GM19372 (cell line): ENCODE data around the gene NRCAM.

Experiments used
- ATAC-seq: cut with Tn5 transposase; IDR thresholded peaks from one replicate; pipeline ENCODE4 v1.9.1; 2021; ENCODE audit warnings: mild to moderate bottlenecking, low read depth, moderate library complexity; ENCODE audit not compliant: unreplicated experiment

The NRCAM gene

GRCh38 chr7:108232076-108232475, 224.2 kb downstream of the NRCAM start:
- no peak for ATAC-seq

- no peak for ATAC-seq
Measured at GRCh38 chr7:108231221-108231620, 225.0 kb downstream of the NRCAM start.

GRCh38 chr7:108227366-108227765, 228.9 kb downstream of the NRCAM start:
- no peak for ATAC-seq

- no peak for ATAC-seq
Measured at GRCh38 chr7:108226816-108227299, 229.4 kb downstream of the NRCAM start.

GRCh38 chr7:108225531-108226181, 230.6 kb downstream of the NRCAM start:
- ATAC-seq, result no peak

GRCh38 chr7:108224387-108224786, 231.8 kb downstream of the NRCAM start:
- no peak for ATAC-seq

- no peak for ATAC-seq
Measured at GRCh38 chr7:108222236-108222892, 233.9 kb downstream of the NRCAM start.

GRCh38 chr7:108211382-108212201, 244.6 kb downstream of the NRCAM start:
- peak; percentile 59 for ATAC-seq

GRCh38 chr7:108210796-108211195, 245.4 kb downstream of the NRCAM start:
- no peak for ATAC-seq

- ATAC-seq, result no peak
Measured at GRCh38 chr7:108205311-108205710, 250.9 kb downstream of the NRCAM start.

GRCh38 chr7:108204281-108204796, 251.9 kb downstream of the NRCAM start:
- no peak for ATAC-seq

- no peak for ATAC-seq
Measured at GRCh38 chr7:108203537-108203936, 252.7 kb downstream of the NRCAM start.

- no peak for ATAC-seq
Measured at GRCh38 chr7:108202743-108203142, 253.5 kb downstream of the NRCAM start.

GRCh38 chr7:108201766-108202165, 254.5 kb downstream of the NRCAM start:
- no peak for ATAC-seq

GRCh38 chr7:108200326-108200725, 255.9 kb downstream of the NRCAM start:
- no peak for ATAC-seq

- no peak for ATAC-seq
Measured at GRCh38 chr7:108197371-108198091, 258.7 kb downstream of the NRCAM start.

- no peak for ATAC-seq
Measured at GRCh38 chr7:108196004-108196403, 260.2 kb downstream of the NRCAM start.

GRCh38 chr7:108193594-108194498, 262.4 kb downstream of the NRCAM start:
- ATAC-seq, result no peak

GRCh38 chr7:108190891-108191290, 265.3 kb downstream of the NRCAM start:
- no peak for ATAC-seq
